HG03442 (cell line): ENCODE measurements around the gene ELAC2.

Experiments
- ATAC-seq: cut with Tn5 transposase; IDR thresholded peaks from one replicate; pipeline ENCODE4 v1.9.1; 2021; ENCODE audit warnings: mild to moderate bottlenecking, moderate library complexity; ENCODE audit not compliant: unreplicated experiment

ELAC2 gene, protein sequence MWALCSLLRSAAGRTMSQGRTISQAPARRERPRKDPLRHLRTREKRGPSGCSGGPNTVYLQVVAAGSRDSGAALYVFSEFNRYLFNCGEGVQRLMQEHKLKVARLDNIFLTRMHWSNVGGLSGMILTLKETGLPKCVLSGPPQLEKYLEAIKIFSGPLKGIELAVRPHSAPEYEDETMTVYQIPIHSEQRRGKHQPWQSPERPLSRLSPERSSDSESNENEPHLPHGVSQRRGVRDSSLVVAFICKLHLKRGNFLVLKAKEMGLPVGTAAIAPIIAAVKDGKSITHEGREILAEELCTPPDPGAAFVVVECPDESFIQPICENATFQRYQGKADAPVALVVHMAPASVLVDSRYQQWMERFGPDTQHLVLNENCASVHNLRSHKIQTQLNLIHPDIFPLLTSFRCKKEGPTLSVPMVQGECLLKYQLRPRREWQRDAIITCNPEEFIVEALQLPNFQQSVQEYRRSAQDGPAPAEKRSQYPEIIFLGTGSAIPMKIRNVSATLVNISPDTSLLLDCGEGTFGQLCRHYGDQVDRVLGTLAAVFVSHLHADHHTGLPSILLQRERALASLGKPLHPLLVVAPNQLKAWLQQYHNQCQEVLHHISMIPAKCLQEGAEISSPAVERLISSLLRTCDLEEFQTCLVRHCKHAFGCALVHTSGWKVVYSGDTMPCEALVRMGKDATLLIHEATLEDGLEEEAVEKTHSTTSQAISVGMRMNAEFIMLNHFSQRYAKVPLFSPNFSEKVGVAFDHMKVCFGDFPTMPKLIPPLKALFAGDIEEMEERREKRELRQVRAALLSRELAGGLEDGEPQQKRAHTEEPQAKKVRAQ

GRCh38 chr17:13017655-13018459 lies at the start of gene ELAC2:
ELAC2 (minus strand) TSS chr17:13018027; CDS start chr17:13017947, 80 bp downstream.
- ATAC-seq: peak; percentile 96

- ATAC-seq: no peak
Measured at GRCh38 chr17:13065032-13065431, 47.2 kb upstream of the ELAC2 start.

DNA sequence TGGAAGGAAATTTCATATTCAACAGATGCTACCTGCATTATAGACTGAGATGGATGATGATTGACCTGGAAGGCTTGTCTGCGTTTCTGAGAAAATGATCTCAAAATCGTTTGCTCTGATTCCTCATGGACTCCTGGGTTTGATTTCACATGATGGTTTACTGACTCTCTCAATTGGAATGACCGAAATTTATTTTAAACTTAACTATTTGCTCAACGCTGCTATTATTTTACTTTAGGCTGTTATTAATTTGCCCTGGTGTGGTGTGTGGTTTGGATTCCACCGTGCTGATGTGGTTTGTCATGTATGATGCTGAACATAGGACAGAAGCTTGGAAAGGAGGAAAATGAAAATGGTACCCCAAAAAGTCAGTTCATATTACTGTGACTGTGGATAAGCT lies 37.3 kb upstream of the ELAC2 start:
- ATAC-seq: no peak

GRCh38 chr17:13054666-13055065 lies 36.8 kb upstream of the ELAC2 start:
- ATAC-seq: no peak

- ATAC-seq: no peak
Measured at GRCh38 chr17:13051915-13052314, 34.1 kb upstream of the ELAC2 start.

DNA sequence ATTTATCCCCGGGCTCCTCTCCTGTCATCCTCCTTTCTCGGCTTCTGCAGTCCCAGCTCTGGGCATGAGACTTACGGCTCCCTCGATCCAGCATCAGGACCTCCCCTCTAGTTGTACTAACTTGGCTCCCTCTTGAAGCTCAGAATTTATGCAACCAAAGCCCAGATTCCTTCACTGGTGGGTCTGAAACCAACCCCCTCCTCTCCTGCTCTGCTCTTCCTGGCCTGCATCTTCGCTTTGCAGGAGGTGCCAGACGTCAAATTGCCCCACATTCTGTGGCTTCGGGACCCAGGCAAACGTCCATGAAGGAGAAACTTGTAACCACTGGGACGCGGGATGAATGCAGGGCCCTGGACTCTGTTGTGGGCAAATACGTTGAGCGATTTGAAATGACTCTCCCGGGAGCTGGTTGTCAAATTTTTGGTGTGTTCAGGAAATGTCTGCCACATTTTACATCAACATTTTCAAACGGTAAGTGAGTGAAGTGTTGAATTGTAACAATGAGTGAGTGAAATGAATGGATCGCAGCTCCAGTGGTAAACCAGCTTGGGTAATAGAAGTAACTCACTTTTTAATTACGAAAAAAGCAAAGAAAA lies 29.3 kb upstream of the ELAC2 start:
- no peak for ATAC-seq

DNA sequence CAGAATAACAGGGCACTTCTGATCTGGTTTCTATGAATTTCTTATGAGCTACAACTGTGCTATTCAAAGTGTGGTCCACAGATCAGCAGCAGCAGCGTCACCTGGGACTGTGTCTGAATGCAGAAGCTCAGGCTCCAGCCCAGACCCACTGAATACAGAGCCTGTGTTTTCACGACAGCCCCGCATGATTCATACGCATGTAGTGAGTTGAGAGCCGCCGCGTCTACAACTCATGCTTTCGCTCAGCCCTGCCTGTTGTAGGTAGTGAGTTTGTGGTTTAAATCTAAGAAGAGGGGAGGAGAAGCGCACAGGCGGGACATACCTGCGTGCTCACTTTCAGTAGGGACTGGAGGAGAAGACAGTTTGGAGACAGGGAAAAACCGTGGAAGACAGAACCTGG lies 28.5 kb upstream of the ELAC2 start:
- ATAC-seq: no peak

GRCh38 chr17:13044572-13045065 lies 26.8 kb upstream of the ELAC2 start:
- ATAC-seq: no peak

GRCh38 chr17:13038931-13039665 lies 21.3 kb upstream of the ELAC2 start:
- no peak for ATAC-seq

- ATAC-seq: no peak
Measured at GRCh38 chr17:13036751-13037150, 18.9 kb upstream of the ELAC2 start.

DNA sequence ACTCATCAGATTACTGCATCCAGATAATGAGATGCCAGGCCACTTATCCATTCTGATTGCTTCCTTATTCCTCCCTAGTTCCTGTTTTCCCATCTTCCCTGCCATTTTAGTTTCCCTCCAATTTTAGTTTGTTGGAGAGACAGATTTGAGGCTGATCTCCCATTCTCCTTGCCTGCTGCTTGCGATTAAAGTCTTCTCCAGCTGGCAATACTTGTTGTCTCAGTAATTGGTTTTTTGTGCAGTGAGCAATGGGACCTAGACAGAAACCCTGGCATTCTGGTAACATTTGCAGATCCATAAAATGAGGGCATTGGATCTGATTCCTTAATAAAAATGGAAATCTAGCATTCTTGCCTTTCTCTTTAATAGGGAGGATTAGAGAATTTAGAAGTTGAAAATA lies 17.6 kb upstream of the ELAC2 start:
- no peak for ATAC-seq

DNA sequence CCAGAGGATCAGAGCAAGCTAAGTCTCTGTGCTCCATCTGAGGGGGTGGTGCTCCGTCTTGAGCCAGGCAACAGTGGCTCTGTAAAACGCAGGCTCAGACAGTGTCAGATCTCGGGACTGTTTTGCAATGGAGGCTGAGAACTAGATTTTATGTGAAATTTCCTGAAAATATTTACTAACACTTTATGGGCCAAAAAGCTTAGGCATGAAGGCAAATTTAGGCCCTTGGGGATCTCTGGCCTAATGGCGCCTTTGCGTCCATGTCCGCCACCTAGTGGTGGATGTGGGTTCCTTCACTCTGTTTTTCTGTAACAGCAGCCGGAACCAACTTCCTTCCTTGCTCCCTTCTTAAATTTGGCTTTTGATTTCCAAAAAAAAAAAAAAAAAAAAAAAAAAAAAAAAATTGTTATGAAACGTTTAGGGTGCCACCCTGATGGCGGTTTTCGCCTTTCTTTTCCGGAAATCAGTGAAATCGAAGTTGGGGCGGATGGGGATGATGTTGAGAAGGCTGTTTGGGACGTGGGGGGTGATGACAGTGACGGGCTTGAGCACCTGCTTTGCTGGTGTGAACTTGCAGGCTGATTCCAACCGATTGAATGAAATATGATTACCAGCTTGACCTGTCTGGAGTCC lies 14.0 kb upstream of the ELAC2 start:
- ATAC-seq: peak; percentile 63

- ATAC-seq: no peak
Measured at GRCh38 chr17:13030459-13031300, 12.9 kb upstream of the ELAC2 start.

DNA sequence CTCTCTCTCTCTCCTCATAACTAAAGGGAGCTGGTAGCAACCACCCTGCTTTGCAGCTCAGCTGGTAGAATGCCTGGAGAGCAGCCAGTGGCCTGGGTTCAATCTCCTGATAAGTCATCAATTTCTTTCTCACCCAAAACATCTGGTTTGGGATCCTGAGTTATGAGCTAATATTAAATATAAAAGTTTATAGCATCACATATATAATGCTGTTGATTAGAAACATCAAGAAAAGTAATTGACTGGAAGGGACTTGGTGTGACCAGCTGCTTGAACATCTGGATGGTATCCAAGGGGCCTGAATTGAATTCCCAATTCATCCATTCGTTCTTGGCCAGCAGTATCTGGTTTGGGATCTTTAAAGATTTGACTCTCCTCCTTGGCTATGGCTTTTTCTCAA lies 12.2 kb upstream of the ELAC2 start:
- no peak for ATAC-seq

GRCh38 chr17:13029340-13029739 lies 11.5 kb upstream of the ELAC2 start:
- ATAC-seq: no peak

DNA sequence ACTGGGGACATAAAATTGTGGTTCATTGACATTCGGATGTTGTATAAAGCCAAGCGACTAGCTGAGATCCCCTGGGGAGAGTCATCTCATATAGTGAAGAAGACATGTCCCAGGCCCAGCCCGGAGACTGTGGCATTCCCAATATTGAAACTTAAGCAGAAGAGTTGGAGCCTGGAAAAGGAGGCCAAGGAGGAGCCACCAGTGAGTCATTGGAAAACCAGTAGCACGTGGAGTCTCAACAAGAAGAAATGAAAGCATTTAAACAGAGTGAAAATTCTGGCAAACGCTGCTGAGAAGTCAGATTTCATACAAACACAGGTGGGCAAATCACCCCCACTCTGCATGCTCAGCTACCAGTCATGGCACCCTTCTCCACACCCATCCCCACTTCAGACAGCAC lies 9.4 kb upstream of the ELAC2 start:
- no peak for ATAC-seq

- no peak for ATAC-seq
Measured at GRCh38 chr17:13025687-13026086, 7.9 kb upstream of the ELAC2 start.

DNA sequence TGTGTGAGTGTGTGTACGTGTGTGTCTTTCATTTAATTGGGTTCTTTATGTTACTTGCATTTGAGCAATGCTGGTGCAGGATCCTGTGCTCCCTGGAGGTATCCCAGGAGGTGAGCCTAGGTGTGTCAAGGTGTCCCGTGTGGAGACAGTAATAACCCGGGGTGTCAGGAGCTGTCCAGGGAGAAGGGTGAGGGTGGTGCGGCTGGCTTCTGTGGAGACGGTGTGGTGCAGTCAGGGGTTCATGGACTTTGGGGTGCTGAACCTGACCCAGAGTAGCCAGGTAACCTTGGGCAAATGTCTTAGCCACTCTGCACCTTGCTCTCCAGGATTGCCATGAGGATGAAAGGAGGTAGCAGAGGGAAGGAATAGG lies 7.4 kb upstream of the ELAC2 start:
- ATAC-seq: no peak
